Dermis blood vessel endothelial cell (primary cell): ENCODE results near the gene TASP1. TPM values are rescaled to one million over a fixed set of nuclear protein-coding genes. Genes with fewer than 3 reads are reported as not detected.
"Not testable (repeated sequence)": the region's sequence is repeated elsewhere in the genome, so short reads cannot be mapped to it uniquely, and the experiment has no call there.

ENCODE experiments used
- DNase-seq: peaks from one replicate; pipeline ENCODE4 v3.0.0; 2010
- total RNA-seq: library from RNA; depleted of rRNA; stranded (reverse); fragments of >200 nt; gene quantifications from 2 replicates; pipeline ENCODE4 v1.2.3, GENCODE V29; 2014

Gene TASP1
- total RNA-seq, 1 donor from 2014 or later = 9.7 TPM

DNA sequence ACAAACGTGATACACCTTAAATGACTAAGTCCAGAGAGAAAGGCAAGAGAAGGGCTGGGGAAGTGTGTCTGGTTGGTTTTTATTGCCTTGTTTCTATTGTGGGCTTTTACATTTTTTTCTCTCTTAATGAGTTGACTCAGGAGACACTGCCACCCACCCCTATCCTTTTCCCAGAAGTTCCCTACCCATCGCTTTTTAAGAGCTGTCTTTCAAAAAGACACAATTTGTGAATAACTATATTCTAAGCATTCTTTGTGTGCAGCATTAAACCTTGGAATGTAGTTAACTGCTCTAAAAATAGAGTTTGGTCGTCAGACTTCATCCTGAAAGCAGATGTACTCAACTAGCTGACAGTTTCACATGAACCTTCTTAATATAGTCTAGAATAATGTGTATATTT lies 242.7 kb downstream of the TASP1 start:
- DNase-seq = no peak

DNA sequence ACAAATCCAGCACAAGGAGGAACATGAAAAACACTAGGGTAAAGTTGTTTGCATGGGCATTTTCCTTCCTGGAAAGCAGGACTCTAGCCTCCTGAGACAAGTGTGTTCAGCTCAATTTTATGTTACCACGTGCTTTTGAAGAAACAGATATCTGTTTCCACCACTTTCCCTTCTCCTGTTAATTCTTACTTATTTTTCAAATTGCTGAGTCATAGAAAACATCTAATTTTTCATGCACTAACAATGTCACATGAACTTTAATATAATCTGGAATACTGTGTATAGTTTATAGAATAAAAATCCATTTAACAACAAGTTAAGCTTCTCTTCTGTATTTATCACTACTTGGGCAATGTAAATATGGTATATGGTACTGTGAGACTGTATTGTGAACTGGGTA lies 243.5 kb downstream of the TASP1 start:
- no peak for DNase-seq

DNA sequence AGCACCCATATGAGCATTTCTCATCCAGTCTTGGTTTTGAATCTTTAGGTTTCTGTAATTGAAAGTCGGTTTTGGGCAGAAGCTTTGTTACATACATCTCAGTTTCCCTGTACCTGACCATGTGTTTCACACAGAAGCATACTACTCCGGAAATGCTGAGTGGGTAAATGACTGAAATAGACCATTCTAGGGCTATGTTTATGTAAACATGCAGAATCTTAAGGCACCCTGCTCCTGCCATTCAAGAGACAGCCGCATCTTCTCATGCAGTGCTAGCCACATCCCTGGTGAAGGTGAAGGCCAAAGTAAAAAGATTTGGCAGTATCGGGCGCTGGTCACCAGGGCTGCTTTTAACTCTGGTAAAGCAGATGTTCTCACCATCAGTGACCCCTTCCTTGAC lies 246.3 kb downstream of the TASP1 start:
- no peak for DNase-seq

DNA sequence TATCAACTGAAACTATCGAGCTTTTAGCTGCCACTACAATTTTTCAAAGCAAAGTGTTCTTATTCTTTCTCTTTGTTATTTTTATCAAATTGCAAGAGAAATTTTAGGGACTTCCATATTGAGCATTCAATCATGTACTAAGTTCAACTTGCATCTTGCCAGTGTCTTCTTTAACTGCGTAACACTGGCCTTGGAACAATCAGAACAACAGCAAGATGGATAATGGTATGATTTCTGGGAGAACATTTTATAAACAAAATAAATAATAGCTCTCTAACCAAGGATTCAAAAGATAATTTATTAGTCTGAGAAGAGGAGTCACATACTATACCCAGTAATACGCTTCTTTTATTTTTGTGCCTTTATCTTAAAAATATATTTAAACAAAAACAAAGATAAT lies 249.6 kb downstream of the TASP1 start:
- DNase-seq = no peak

DNA sequence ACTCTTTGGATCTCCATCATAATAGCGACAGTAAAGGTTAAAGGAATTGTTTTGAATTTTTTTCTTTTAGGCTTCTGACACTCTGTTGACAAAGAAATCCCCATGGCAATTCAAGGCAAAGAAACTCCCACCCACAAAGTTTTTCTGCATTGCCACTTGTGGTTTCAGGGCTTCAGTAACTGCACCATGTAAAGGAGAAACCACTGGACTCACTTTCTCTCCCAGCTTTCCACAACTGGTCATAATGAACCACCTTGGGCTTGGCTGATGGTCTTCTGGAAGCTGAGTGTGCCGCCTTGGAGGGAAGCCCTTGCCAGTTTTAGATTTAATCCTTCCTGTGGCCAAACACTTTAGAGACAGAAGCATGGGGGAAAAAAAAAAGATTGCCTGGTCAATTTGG lies 254.6 kb downstream of the TASP1 start:
- no peak for DNase-seq

DNA sequence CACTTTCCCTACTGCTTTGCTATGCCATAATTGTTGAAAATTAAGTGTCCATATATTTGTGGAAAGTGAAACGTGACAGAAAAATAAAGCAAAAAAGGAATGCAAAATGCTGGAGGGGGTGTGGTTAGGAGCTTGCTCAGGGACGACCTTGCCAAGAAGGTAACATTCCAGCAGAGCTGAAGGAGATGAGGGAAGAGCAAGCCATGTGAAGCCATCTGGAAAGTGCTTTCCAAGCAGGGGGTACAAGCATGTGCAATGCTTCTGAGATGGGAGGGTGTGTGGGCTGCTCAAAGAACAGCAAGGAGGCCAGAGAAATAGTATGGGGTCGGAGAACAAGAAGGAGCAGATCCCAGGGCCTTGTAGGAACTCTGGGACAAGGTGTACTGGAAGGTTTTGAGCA lies 255.9 kb downstream of the TASP1 start:
- DNase-seq = no peak

DNA sequence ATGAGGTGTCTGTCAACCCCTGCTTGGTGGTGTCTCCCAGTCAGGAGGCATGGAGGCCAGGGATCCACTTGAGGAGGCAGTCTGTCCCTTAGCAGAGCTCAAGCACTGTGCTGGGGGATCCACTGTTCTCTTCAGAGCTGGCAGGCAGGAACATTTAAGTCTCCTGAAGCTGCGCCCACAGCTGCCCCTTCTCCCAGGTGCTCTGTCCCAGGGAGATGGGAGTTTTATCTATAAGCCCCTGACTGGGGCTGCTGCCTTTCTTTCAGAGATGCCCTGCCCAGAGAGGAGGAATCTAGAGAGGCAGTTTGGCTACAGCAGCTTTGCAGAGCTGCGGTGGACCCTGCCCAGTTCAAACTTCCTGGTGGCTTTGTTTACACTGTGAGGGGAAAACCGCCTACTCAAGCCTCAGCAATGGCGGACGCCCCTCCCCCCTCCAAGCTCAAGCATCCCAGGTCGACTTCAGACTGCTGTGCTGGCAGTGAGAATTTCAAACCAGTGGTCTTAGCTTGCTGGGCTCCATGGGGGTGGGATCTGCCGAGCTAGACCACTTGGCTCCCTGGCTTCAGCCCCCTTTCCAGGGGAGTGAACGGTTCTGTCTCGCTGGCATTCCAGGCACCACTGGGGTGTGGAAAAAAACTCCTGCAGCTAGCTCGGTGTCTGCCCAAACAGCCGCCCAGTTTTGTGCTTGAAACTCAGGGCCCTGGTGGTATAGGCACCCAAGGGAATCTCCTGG lies 258.1 kb downstream of the TASP1 start:
- not testable (repeated sequence) for DNase-seq

DNA sequence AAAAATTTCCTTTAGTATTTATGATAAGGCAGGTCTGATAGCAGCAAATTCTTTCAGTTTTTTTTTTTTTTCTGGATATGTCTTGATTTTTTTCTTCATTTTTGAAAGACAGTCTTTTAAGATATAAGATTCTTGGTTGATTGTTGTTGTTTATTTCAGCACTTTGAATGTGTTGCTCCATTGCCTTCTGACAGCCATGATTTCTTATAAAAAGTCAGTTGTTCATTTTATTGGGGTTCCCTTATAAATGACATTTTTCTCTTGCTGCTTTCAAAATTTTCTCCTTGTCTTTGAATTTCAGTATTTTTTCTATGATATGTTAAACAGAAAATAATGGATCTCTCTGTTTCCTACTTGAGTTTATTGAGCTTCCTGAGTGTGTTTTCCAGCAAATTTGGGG lies 265.3 kb downstream of the TASP1 start:
- no peak for DNase-seq

DNA sequence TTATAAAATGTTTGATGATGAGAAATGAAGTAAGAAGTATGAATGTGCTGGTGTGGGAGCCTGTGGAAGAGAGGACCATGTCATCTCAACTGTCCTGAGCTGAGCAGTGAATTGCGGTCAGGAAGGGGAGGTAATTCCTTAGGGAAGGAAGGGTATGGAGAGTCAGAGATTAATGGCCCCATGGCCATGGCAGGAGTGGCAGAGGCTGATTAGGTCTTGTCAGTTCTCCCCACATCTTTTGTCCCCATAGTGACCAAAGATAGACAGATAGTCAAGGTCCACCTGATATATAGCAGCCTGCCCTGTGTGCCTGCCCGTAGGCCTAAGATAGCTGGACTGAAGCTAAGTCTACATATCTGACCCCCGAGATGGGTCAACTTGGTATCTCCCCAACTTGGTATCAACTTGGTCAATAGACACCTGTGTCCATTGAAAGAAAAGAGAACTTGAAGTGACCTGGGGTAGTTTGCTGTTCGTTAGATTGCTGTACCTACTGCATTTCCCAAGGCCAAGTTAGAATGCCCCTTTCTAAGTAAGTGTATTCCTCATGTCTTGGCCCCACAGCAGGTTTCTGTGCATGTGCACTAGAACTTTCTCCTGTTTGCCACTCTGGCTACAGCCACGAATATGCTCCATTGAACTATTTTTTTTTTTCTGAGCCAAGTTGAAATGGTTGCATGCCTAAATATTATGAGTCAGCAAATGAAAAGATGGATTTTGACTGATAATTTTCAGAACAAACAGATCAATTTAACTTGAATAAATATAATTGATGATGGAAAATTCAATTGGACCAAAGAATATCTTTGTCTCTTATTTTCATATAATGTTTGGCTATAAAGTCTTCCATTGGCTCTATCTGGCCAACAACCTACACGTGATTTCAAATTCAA lies 274.2 kb downstream of the TASP1 start:
- DNase-seq = no peak

DNA sequence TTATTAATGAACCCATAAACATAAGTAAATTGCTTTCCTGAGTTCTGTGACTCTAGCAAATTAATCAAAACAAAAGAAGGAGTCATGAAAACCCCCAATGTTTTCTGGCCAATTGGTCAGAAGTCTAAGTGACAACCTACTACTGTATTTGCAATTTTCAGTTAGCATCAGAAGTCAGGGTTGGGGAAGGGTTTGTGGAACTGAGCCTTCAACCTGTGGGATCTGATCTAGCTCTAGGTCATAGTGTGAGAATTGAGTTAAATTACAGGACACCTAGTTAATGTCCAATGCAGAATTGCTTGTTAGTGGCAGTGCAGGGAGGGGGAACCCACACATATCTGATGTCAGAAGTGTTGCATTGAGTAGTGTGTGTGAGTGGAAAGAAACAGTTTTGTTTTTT lies 275.3 kb downstream of the TASP1 start:
- no peak for DNase-seq

DNA sequence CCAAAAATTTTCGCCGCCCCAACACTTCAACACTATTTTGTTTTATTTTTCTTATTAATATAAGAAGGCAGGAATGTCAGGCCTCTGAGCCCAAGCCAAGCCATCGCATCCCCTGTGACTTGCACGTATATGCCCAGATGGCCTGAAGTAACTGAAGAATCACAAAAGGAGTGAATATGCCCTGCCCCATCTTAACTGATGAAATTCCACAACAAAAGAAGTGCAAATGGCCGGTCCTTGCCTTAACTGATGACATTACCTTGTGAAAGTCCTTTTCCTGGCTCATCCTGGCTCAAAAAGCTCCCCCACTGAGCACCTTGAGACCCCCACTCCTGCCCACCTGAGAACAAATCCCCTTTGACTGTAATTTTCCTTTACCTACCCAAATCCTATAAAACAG lies 276.6 kb downstream of the TASP1 start:
- DNase-seq = not testable (repeated sequence)

DNA sequence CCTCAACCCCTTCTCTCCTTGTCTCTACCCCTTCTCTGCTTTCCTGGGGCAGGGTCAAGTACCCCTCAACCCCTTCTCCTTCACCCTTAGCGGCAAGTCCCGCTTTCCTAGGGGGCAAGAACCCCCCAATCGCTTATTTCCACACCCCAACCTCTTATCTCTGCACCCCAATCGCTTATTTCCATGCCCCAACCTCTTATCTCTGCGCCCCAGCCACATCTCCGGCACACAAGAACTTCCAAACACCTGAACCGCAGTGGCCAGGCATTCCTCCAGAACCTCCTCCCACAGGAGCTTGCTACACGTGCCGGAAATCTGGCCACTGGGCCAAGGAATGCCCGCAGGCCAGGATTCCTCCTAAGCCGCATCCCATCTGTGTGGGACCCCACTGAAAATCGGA lies 279.8 kb downstream of the TASP1 start:
- not testable (repeated sequence) for DNase-seq

DNA sequence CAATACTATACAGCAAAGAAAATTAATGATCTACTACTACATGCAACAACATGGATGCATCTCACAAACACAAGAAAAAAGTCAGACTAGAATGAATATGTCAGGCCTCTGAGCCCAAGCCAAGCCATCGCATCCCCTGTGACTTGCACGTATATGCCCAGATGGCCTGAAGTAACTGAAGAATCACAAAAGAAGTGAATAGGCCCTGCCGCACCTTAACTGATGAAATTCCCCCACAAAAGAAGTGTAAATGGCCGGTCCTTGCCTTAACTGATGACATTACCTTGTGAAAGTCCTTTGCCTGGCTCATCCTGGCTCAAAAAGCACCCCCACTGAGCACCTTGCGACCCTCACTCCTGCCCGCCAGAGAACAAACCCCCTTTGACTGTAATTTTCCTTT lies 280.9 kb downstream of the TASP1 start:
- DNase-seq = not testable (repeated sequence)

DNA sequence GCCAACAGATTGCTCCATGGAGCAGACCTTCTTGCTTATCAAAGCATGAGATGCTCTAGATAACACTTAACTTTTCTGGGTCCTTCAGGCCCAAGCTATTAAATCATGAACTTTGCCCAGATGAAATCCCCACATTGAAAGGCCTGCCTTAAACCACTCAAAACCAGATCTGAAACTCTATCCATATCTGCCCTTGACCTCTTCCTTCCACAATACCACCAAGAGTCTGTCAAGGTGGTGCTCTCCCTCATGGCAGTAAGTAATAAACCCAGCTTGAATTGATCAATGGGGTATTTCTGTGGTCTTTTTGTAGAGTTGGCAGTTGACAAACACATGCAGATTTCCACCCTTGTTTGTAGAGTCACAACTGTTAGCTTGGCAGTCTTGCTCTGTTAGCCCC lies 282.1 kb downstream of the TASP1 start:
- no peak for DNase-seq

DNA sequence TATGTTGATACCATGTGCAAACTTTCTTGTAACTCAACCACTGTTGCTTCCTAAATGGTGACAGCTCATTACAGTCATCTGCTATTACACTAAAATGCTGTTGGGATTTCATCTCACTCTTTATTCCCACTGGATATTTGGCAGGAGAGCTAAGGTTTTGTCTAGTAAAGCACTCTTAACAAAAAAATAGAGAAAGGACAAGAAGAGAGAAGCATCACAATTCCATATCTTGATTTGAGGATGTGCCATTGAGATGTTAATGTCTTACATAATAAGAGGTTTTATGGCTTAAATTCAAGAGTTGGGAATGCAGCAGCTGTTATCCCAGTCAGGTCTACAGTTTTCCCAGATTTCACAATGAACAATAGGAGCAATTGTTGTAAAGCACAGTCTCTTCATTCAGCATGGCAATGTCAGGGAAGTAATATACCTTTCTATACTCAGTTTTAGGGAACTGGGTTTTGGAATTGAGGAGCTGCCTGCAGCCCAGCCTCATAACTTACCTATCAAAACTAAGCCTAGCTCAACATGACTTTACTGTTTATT lies 282.7 kb downstream of the TASP1 start:
- no peak for DNase-seq

DNA sequence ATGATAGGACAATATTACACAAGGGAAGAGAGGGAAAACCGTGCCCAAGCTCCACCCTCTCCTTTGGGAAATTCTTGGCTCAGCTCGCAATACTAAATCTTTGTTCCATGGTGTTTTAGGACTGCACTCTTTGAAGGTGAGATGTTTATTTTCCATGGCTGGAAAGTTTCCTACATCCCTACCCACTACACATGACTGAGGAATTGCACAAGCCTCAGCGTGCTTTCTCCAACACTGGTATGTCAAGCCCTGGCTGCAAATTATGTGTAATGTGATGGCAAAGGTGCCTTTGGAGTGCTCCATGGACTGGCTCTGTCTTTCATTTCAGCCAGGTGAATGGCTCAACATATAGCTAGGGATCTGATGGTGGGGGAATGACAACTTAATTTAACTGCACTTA lies 283.3 kb downstream of the TASP1 start:
- DNase-seq = no peak

DNA sequence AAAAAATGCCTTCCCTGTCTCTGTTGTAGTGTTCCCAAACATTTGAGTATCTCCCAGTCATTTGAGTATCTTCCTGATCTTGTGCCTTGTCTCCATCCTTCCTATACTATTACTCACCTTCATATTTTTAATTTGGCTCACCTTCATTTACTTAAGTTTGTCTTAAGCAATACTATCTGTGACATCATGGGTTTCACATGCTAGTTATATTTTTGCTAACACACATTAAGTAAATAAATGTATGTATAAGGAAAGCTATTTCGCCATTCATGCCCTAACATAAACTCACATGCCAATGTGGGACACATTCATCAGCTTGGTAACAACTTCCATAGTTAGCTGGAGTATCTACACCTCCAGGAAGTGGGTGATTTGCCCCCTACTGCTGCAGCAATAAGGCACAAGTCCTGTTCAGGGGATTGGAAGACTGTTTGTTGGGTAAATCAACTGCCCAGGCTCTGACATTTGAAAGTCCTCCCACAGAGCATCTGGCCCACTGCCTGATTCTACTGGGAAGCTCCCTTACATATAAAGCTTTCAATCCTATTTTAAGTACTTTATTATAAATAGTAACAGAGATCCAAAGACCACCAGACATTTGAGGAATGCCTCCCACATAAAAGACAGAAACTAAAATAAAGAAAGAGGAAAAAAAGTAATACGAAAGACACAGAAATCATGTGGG lies 285.3 kb downstream of the TASP1 start:
- DNase-seq = no peak

DNA sequence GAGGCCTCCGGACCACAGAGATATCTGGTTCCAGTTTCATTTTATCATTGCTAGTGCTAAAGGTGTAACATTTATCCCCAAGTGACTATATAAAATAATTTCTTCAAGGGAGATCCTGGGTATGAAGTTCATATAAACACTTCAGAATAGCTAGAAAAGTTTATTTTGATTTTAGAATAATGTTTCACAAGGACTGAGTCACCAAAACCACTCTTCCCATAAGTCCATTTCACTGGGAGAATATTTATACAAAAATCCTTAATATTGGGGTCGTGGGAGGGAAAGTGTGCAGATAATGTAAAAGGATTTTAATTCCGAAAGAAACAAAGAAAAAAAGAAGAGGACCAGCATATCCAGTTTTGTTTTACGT lies 289.5 kb downstream of the TASP1 start:
- no peak for DNase-seq

DNA sequence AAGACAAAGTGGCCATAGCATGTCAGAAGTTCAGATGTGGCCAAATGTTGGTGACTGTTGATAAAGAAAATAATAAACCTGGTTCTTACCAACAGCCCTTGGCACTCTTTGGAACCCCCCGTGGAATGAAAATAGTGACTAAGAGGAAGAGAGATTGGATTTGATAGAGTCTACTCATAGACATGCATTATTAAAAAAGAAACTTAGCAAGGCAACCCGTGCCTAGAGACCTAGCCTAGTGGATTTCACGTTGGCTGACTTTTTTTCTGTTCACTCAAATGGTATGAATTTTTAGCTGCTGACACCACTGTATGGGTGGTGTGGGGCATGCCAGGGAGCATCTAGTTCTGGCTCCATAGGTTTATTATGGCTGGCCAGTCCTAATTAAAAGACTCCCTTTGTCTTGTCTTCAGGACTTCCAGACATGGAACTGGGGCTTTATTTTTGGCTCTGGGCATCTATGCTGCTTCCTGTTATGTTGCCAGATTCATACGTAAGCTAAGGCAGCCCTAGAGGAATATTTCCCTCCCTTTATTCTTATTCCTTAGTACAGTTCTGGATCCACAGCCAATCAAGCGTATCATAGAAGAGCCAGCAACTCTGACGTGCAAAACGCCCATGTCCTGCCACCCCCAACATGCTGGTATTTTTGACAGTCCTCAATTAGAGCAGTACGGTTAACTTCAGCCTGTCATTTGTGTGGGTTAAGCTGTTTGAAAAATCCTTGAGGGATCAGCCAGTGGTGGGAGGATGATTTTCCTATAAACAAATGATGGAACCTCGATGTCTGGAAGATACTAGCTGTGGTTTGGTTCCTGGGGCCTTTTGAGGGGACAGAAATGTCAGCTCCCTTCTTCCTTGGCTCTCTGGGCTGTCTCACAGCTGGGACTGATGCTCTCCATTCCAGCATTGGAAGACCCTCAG lies 290.2 kb downstream of the TASP1 start:
- no peak for DNase-seq

DNA sequence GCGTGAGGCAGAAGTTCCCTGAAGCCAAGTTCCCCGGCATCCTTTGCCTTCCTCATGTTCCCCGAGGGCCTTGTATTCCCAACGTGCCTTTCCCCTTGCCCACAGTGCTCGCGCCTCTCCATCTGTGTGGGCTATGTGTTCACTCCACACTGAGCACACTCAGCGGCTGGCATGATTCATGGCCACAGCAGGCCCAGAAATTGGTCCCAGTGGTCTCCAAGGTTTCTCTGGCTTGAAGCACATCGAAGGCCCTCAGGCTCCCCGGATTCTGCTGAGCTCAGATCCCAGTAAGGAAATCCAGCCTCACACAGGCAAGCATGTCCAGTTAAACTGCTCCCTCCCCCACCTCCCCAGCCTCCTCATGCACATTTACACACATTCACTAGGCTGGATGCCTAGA lies 294.1 kb downstream of the TASP1 start:
- no peak for DNase-seq

DNA sequence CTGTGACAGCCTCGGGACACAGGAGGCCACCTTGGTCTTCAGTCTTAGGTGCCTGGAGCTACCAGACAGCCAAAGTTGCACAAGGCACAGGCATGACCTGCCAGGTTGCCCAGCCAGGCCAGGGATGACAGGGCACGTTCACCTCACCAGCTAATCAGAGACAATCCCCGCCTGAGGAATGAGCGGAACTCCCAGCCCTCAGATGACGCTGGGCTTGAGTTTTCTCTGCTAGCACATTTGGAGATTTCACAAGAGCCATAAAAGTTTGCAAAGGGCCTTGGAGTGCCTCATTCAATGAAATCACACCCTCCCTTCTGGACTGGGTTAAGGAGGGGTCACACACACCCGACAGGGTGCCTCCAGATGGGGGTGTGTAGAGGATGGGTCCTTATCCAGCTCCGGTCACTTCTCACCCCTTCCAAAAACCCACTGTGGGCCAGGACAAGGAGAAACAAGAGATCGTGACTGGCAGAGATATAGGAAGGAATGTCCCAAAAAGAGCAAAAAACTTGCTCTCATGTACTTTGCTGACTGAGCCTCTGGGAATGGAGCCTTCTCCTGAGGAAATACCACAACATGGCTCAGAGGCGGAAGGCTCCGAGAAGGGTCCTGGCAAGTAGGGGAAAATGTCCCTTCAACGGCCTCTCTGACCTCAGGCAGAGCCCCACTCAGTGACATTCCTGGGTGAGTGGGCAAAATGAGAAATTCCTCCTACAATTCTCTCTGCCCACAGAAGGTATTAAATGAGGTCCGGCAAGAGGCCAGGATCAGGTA lies 296.1 kb downstream of the TASP1 start:
- DNase-seq = no peak
